GM19351 (cell line): ENCODE results near the gene MCFD2.
"Not testable (repeated sequence)": the region's sequence is repeated elsewhere in the genome, so short reads cannot be mapped to it uniquely, and the experiment has no call there.

Source experiments
- ATAC-seq: cut with Tn5 transposase; IDR thresholded peaks from one replicate; pipeline ENCODE4 v1.9.1; 2021; ENCODE audit warnings: mild to moderate bottlenecking, moderate library complexity; ENCODE audit not compliant: unreplicated experiment

MCFD2 gene

DNA sequence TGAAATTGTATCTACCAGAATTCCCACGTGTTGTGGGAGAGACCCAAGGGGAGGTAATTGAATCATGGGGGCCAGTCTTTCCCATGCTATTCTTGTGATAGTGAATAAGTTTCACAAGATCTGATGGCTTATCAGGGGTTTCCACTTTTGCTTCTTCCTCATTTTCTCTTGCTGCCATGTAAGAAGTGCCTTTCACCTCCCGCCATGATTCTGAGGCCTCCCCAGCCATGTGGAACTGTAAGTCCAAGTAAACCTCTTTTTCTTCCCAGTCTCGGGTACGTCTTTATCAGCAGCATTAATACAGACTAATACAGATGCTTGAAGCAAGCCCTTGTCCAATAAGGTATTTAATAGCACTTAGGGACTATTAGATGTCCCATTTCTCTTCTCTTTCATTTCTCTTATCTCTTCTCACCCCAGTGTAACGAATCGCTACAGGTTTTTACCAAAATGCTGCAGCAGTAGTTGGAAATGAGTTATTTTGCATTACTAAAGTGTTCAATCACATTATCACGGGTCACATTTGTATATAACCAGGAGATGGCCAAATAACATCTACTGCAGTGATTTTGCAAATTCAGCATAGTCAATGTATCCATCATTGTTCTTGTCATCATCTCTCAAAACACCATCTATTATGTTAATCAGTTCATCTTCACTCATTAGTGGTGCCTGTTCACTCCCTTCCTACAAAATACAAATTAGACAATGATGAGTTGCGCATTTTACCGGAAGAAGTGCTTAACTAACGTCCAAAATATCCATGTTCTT lies 10.5 kb downstream of the MCFD2 start:
- not testable (repeated sequence) for ATAC-seq

DNA sequence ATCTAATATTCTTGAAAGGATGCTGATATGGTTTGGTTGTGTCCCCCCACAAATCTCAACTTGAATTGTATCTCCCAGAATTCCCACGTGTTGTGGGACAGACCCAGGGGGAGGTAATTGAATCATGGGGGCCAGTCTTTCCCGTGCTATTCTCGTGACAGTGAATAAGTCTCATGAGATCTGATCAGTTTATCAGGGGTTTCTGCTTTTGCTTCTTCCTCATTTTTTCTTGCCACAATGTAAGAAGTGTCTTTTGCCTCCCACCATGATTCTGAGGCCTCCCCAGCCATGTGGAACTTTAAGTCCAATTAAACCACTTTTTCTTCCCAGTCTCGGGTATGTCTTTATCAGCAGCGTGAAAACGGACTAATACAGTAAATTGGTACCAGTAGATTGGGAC lies 12.6 kb downstream of the MCFD2 start:
- ATAC-seq: not testable (repeated sequence)

- no peak for ATAC-seq
Measured at GRCh38 chr2:46902465-46902864, 13.1 kb downstream of the MCFD2 start.

DNA sequence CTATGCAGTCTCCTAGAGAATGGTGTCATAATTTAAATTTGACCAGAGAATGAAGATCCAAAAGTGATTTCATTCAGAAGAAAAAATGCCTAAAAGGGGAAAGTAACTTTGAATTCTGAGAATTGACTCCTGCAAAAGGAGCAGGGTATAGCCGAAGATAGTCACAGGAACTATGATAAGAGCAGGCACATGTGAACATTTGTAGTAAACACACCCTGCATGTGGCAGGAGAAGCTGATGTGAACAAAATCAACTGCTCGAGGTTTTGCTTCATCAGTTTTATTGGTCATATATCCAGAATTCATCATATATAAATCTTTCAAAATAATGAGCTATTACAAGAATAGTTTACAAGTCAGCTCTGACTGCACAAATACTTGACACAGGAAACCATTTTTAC lies 14.0 kb downstream of the MCFD2 start:
- ATAC-seq: no peak

DNA sequence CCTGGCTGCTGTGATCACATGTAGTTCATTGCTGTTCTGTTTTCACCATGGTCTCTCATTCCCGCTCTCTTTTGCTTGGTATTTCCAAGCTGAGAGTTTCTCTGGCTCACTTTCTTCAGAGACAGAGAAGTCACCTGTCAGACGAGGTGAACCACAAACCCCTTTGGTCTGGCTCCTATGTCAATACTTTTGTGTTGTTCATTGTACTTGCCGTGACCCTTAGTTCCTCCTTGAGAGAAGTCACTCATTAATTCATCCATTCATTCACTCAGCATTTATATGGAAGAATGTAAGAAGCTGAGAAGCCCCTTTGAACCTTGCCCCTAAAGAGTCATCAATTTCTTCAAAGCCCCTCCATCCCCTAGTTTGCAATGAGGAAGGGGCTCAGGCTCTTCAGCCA lies 15.2 kb downstream of the MCFD2 start:
- ATAC-seq: no peak

- ATAC-seq: no peak
Measured at GRCh38 chr2:46899053-46899452, 16.6 kb downstream of the MCFD2 start.

- ATAC-seq: no peak
Measured at GRCh38 chr2:46898024-46898423, 17.6 kb downstream of the MCFD2 start.

DNA sequence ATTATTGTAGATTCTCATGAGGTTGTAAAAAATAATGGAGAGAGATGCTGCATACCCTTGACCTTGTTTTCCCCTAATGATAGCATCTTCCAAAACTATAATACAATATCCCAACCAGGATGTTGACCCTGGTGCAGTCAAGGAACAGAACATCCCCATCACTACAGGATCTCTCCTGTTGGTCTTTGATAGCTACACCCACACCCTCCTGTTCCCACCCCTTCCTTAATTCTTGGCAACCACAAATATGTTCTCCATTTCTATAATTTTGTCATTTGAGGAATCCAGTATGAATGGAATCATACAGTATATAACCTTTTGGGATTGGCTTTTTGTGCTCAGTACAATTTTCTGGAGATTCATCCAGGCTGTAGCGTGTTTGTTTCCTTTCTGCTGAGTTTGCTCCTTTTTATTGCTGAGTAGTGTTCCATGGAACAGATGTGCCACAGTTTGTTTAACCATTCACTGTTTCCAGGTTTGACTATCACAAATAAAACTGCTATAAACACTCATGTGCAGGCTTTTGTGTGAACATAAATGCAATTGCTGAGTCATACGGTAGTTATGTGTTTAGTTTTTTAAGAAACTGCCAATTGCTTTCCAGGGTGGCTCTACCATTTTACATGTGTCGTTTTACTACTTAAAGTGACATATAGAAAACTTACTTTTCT lies 22.2 kb downstream of the MCFD2 start:
- no peak for ATAC-seq

- ATAC-seq: no peak
Measured at GRCh38 chr2:46891956-46892553, 23.6 kb downstream of the MCFD2 start.

DNA sequence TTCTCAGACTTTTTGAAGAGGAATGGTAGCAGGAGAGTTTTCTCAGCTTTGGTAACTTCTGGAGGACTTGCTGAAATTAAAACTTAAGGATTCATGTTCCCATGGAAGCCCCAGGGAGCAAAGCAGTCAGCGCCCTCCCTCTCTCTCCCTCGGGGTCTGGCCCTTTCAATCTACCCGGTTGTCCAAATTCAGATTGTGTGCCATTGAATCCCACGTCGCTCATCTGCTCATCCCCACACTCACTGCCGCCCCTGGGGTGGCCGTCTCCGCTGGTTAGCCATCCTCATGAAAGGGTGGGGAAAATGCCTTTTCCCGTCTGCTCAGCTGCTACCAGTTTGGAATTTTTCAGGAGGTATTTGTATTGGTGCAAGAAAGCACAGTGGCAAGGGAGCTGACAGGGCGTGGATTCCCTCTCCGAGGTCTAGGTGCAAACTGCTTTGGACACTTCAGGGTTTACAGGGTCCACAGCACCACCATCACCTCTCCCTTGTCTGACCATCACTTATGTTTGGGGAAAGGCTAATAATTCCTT lies 27.1 kb downstream of the MCFD2 start:
- ATAC-seq: no peak

GRCh38 chr2:46887028-46887885 lies 28.3 kb downstream of the MCFD2 start:
- no peak for ATAC-seq

DNA sequence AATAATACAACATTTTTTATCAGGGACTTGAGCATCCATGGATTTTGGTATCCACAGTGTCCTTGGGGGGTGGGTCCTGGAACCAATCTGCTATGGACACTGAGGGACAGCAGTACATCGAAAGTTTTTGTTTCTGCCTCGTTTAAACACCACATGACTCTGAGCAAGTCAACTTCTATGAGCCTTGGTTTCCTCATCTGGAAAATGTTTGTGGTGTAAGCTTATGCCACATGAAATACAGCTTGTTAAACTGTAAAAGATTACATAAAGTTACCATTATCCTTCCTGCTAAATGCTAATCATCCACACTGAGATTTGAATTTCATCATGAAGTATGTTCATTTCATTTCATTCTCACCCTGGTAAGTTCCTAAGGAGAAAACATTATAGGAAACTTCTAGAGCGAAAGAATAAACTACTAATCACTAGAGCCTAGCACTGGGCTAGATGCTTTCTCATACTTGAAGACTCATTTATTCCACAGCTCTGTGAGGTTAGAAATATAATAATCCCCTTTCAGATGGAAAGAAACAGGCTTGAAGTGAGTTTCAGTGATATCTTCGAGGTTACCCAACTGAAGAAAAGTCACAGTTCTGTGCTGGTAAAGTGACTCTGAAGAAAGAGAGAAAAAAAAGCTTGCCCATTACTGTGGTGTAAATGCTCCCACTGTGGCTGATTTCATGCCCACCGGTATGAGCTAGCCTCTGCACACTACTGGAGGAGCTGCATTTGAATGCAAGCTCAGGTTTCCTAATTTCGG lies 29.2 kb downstream of the MCFD2 start:
- no peak for ATAC-seq

DNA sequence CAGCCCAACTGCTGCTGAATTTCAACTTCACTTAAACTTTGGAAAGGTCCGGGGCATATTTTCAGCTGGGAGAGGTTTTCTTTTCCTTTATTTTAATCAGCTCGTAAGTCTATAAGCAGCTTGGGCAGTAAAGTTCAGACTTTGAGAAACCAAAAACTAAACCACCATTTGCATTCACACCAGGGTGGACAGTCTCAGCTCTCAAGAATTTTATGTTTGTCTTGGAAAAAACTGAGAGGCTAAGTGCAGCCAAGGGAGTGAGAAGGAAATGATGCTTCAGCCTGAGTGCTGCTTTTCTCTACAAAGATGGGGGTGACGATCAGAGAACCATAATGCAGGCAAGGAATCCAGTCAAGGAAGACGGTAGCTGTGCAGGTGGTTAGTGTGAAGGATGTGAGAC lies 30.2 kb downstream of the MCFD2 start:
- no peak for ATAC-seq

DNA sequence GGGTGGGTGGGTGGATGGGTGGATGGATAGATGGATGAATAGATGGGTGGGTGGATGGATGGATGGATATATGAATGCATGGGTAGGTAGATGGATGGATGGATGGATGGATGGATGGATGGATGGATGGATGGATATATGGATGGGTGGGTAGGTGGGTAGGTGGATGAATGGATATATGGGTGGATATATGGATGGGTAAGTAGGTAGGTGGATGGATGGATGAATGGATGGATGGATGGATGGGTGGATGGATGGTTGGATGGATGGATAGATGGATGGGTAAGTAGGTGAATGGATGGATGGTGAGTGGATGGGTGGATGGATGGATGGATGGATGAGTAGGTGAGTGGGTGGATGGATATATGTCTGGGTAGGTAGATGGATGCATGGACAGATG lies 36.1 kb downstream of the MCFD2 start:
- ATAC-seq: no peak

GRCh38 chr2:46878886-46879285 lies 36.7 kb downstream of the MCFD2 start:
- ATAC-seq: no peak

GRCh38 chr2:46878240-46878877 lies 37.2 kb downstream of the MCFD2 start:
- ATAC-seq: no peak

GRCh38 chr2:46877619-46878113 lies 37.9 kb downstream of the MCFD2 start:
- no peak for ATAC-seq

DNA sequence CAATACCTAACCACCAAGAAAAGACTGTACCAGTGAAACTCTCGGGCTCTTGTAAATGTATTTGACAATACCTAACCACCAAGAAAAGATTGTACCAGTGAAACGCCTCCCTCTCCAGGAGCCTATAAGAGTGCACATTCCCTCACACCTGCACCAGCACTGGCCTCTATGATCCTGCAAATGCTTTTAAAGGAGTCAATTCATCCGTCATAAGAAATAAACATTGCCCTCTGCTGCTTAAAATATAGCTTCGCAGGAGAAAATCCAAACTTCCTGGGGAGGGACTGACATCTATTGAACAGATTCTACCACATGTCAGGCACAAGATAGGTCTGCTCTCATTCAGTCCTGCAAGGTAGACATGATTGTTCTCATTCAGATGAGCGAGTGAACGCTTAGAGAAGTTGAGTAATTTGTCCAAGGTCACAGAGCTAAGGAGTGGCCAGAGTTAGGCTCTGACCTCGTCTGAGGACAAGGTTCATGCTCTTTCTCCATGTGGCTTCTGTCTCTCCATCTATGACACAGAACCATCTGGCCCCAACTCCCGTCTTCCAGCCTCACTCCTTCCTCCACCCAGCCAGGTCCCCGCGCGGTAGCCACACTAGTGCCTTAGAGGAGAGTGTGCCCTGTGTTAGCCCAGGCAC lies 38.7 kb downstream of the MCFD2 start:
- ATAC-seq: no peak
